Thoracic aorta (tissue), 2 donors: ENCODE data around the gene DCAF8L1. TPM values are rescaled to one million over a fixed set of nuclear protein-coding genes. Genes with fewer than 3 reads are reported as not detected.
"Not testable (repeated sequence)": the region's sequence is repeated elsewhere in the genome, so short reads cannot be mapped to it uniquely, and the experiment has no call there.

ENCODE experiments used
- ATAC-seq: fragments of 150-250 bp; one replicate; pipeline ENCODE4 v1.8.0; 2017; ENCODE audit warnings: low read depth; ENCODE audit not compliant: insufficient number of reproducible peaks, low FRiP score
- DNase-seq: peaks from one replicate; pipeline ENCODE4 v3.0.0-alpha.2; 2020; ENCODE audit warnings: low spot score
- H3K27ac ChIP-seq, 2 donors: fragments of 200-600 bp; sonication (generic); 1 replicate in 1 of 2; 2 replicates in 1 of 2; pipeline ENCODE4 v1.5.1; 2016; ENCODE audit warnings: mild to moderate bottlenecking in 2 of 2, moderate library complexity in 2 of 2
- H3K27me3 ChIP-seq: fragments of 200-600 bp; sonication (generic); replicated peaks from 2 replicates; pipeline ENCODE4 v1.6.0; 2016; ENCODE audit warnings: mild to moderate bottlenecking; ENCODE audit not compliant: insufficient read depth
- H3K36me3 ChIP-seq: fragments of 200-600 bp; sonication (generic); one replicate; pipeline ENCODE4 v1.5.1; 2016
- H3K4me1 ChIP-seq, 2 donors: fragments of 200-600 bp; sonication (generic); 1 replicate in 1 of 2; 2 replicates in 1 of 2; pipeline versions ENCODE4 v1.5.1 to v1.6.0; 2016; ENCODE audit warnings: low read depth in 2 of 2, mild to moderate bottlenecking in 1 of 2; ENCODE audit not compliant: control insufficient read depth in 1 of 2
- H3K4me3 ChIP-seq: fragments of 200-600 bp; sonication (generic); 2 replicates; pipeline ENCODE4 v1.5.1; 2016; ENCODE audit warnings: mild to moderate bottlenecking
- H3K9me3 ChIP-seq: fragments of 200-600 bp; sonication (generic); 2 replicates; pipeline ENCODE4 v1.5.1; 2016
- total RNA-seq, 2 donors: library from RNA; depleted of rRNA; stranded (reverse); fragments of >200 nt; gene quantifications; one replicate each; pipeline versions ENCODE4 v1.1.0 to v1.2.3, GENCODE V29; 2016
- TF ChIP-seq, protein P1 (sequence below): fragments of 200-600 bp; sonication (generic); IDR thresholded peaks from one replicate; pipeline ENCODE4 v1.5.1; 2019; ENCODE audit warnings: antibody characterized with exemption

The DCAF8L1 gene
- total RNA-seq, 2 donors from 2014 or later = not detected

DNA sequence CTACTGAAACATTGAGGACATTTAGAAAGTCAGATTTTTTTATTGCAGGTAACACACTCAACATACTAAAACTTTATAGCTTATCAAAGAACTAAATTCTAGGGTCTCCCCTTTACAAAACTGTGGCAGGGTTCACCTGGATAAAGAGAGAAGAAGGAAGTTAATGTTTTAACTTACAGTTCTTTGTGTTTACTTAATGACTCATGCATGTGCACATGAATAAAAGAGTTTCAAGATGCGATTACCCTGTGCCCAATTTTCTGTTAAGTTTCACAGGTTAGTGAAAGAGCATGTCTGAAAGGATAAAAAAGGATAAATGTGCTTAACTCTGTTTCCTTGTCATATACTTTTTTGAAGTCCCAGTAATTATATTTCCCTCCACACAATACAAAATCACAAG lies 16.8 kb downstream of the DCAF8L1 start:
- Histone ChIP-seq H3K27ac (no peak overlapping the region), H3K36me3 (no peaks in the 10 kb centered on the region), H3K9me3 (no peaks in the 10 kb centered on the region), H3K27me3 (no peaks in the 10 kb centered on the region), H3K4me3 (no peak overlapping the region), H3K4me1 (no peaks in the 10 kb centered on the region)
- TF ChIP-seq, protein P1, sequence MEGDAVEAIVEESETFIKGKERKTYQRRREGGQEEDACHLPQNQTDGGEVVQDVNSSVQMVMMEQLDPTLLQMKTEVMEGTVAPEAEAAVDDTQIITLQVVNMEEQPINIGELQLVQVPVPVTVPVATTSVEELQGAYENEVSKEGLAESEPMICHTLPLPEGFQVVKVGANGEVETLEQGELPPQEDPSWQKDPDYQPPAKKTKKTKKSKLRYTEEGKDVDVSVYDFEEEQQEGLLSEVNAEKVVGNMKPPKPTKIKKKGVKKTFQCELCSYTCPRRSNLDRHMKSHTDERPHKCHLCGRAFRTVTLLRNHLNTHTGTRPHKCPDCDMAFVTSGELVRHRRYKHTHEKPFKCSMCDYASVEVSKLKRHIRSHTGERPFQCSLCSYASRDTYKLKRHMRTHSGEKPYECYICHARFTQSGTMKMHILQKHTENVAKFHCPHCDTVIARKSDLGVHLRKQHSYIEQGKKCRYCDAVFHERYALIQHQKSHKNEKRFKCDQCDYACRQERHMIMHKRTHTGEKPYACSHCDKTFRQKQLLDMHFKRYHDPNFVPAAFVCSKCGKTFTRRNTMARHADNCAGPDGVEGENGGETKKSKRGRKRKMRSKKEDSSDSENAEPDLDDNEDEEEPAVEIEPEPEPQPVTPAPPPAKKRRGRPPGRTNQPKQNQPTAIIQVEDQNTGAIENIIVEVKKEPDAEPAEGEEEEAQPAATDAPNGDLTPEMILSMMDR = no peak
- ATAC-seq = no peak
- no peak for DNase-seq

DNA sequence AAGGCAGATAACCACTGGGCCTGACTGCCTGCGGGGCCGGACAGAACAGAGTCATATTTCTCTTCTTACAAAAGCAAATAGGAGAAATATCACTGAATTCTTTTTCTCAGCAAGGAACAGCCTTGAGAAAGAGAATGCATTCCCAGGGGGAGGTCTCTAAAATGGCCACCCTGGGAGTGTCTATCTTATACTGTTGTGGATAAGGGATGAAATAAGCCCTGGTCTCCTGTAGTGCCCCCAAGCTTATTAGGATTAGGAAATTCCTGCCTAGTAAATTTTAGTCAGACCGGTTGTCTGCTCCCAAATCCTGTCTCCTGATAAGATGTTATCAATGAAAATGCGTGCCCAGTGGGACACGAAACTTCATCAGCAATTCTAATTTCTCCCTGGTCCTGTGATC lies 20.8 kb downstream of the DCAF8L1 start:
- H3K27ac ChIP-seq, H3K9me3 ChIP-seq, H3K27me3 ChIP-seq, H3K4me3 ChIP-seq, DNase-seq, H3K36me3 ChIP-seq, H3K4me1 ChIP-seq, ATAC-seq: not testable (repeated sequence)

DNA sequence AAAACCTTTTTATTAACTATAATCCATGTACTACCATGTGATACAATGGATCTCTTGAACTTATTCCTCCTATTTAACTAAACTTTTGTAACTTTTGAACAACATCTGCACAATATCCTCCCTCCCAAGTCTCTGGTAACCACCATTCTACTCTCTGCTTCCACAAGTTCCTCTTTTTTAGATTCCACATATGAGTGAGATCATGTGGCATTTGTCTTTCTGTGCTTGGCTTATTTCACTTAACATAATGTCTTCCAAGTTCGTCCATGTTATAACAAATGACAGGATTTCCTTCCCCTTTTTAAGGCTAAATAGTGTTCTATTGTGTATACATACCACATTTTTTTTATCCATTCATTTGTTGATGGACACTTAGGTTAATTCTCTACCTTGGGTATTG lies 28.1 kb downstream of the DCAF8L1 start:
- TF ChIP-seq, protein P1 = no peak
- Histone ChIP-seq H3K36me3 (no peaks in the 10 kb centered on the region), H3K9me3 (no peaks in the 10 kb centered on the region), H3K4me3 (no peak overlapping the region), H3K4me1 (no peaks in the 10 kb centered on the region), H3K27me3 (no peaks in the 10 kb centered on the region), H3K27ac (no peak overlapping the region)
- ATAC-seq = no peak
- DNase-seq = no peak

DNA sequence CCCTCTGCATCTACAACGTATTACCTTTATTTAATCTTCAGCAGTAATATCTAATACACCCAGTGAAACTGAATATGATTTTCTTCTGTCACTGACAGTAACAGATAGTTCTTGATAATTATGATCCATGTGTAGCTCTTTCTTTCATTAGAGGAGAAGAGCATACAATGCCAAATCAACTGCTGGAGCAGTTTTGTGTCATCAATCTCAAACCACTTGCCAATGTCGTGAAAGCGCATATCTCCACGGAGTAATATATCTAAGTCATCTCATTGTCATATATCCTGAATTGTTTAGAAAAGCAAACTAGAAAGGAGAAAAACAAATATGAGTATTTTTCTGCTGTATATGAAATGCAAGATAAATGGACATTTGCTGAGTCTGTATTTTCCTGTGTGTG lies 47.9 kb downstream of the DCAF8L1 start:
- Histone ChIP-seq H3K36me3 (no peaks in the 10 kb centered on the region), H3K27me3 (no peaks in the 10 kb centered on the region), H3K4me3 (no peak overlapping the region), H3K27ac (no peak overlapping the region), H3K9me3 (no peaks in the 10 kb centered on the region), H3K4me1 (no peaks in the 10 kb centered on the region)
- no peak for ATAC-seq
- no peak for DNase-seq
- TF ChIP-seq, protein P1 = no peak

Other genes starting within 250 kb of the DCAF8L1 start
- gene MAGEB10, start 173.5 kb downstream of the DCAF8L1 start, total RNA-seq = not detected